ENCODE data around the gene DNAH3.
"Not testable (repeated sequence)": the region's sequence is repeated elsewhere in the genome, so short reads cannot be mapped to it uniquely, and the experiment has no call there.

The DNAH3 gene

GRCh38 chr16:20938426-20938825 is 212.2 kb downstream of the DNAH3 start:
- DNase-seq = no peak

- no peak for DNase-seq
These were observed 212.9 kb downstream of the DNAH3 start for GRCh38 chr16:20937736-20938135.

- no peak for DNase-seq
These were observed 217.1 kb downstream of the DNAH3 start for GRCh38 chr16:20933589-20933988.

- no peak for DNase-seq
These were observed 219.5 kb downstream of the DNAH3 start for GRCh38 chr16:20931066-20931600.

GRCh38 chr16:20930365-20930690 is 220.3 kb downstream of the DNAH3 start:
- DNase-seq = no peak

- DNase-seq = not testable (repeated sequence)
These were observed 220.8 kb downstream of the DNAH3 start for GRCh38 chr16:20929676-20930364.

GRCh38 chr16:20928774-20929411 is 221.8 kb downstream of the DNAH3 start:
- DNase-seq = no peak

GRCh38 chr16:20925751-20926150 is 224.9 kb downstream of the DNAH3 start:
- no peak for DNase-seq

GRCh38 chr16:20923876-20924275 is 226.8 kb downstream of the DNAH3 start:
- no peak for DNase-seq

- no peak for DNase-seq
These were observed 229.8 kb downstream of the DNAH3 start for GRCh38 chr16:20920799-20921198.

- DNase-seq = no peak
These were observed 230.6 kb downstream of the DNAH3 start for GRCh38 chr16:20920091-20920490.

- DNase-seq = no peak
These were observed 232.0 kb downstream of the DNAH3 start for GRCh38 chr16:20918486-20919239.

- no peak for DNase-seq
These were observed 233.7 kb downstream of the DNAH3 start for GRCh38 chr16:20916942-20917341.

- DNase-seq = no peak
These were observed 234.4 kb downstream of the DNAH3 start for GRCh38 chr16:20916289-20916688.

GRCh38 chr16:20911361-20911760 is 239.3 kb downstream of the DNAH3 start:
- DNase-seq = no peak

- no peak for DNase-seq
These were observed 239.8 kb downstream of the DNAH3 start for GRCh38 chr16:20910781-20911321.

GRCh38 chr16:20906341-20907255 is 244.0 kb downstream of the DNAH3 start:
- no peak for DNase-seq

GRCh38 chr16:20905576-20905975 is 245.1 kb downstream of the DNAH3 start:
- no peak for DNase-seq

- DNase-seq = no peak
These were observed 246.1 kb downstream of the DNAH3 start for GRCh38 chr16:20904507-20905081.

GRCh38 chr16:20903899-20904506 is 246.6 kb downstream of the DNAH3 start:
- DNase-seq = no peak

- no peak for DNase-seq
These were observed 247.3 kb downstream of the DNAH3 start for GRCh38 chr16:20903116-20903898.

Data from NCI-H1105 treated with DMSO at 0.1 percent for 48 hours (cell line).